Placental pericyte (primary cell): ENCODE results near the gene BCAP31. TPM values are rescaled to one million over a fixed set of nuclear protein-coding genes. Genes with fewer than 3 reads are reported as not detected.

Experiments
- small RNA-seq: library from RNA; depleted of rRNA; stranded (forward); fragments of <200 nt; gene quantifications from one replicate; pipeline ENCODE3, GENCODE V24; 2012; ENCODE audit warnings: low replicate concordance
- total RNA-seq: library from RNA; depleted of rRNA; stranded (reverse); fragments of >200 nt; gene quantifications from 2 replicates; pipeline ENCODE4 v1.2.3, GENCODE V29; 2012

The BCAP31 gene
- 141 and 153 TPM in 2 replicates for total RNA-seq

GRCh38 chrX:153724252-153725038 lies at the start of gene BCAP31, which contains the start of gene ABCD1:
TSS of gene BCAP31 (minus strand) at chrX:153724387. CDS start at chrX:153723244, 1,143 bp downstream.
TSS of gene ABCD1 (plus strand) at chrX:153724856. CDS start at chrX:153725267, 411 bp downstream.

GRCh38 chrX:153763989-153764755 lies 40.0 kb upstream of the BCAP31 start, which contains the start of gene PLXNB3:
TSS of gene PLXNB3 (plus strand) at chrX:153764249. CDS start at chrX:153765536, 1,287 bp downstream.

GRCh38 chrX:153687121-153688039 lies 36.8 kb downstream of the BCAP31 start, which contains the start of gene SLC6A8:
TSS of gene SLC6A8 (plus strand) at chrX:153687926. CDS start at chrX:153688575, 649 bp downstream.

GRCh38 chrX:153673428-153674218 lies 50.6 kb downstream of the BCAP31 start, which contains the start of gene PNCK:
TSS of gene PNCK (minus strand) at chrX:153673813. CDS start at chrX:153673076, 737 bp downstream.

Small RNA genes lying within 50 kb of the gene (small RNA-seq; reads per million reads assigned to genes)
- not detected for gene RN7SL687P

Other genes starting within 250 kb of the BCAP31 start
- gene BGN, start 229.4 kb downstream of the BCAP31 start, total RNA-seq, result 3.3 and 23.3 TPM in 2 replicates
- not detected in 2 replicates for gene ATP2B3, start 206.7 kb downstream of the BCAP31 start, total RNA-seq
- 24.3 and 52.0 TPM in 2 replicates for gene CCNQ, start 125.2 kb downstream of the BCAP31 start, total RNA-seq
- under 0.01 and 0.14 TPM in 2 replicates for gene DUSP9, start 77.2 kb downstream of the BCAP31 start, total RNA-seq
- 0.22 TPM in 1 of 2 replicates, not detected in the other for gene PNCK, start 50.6 kb downstream of the BCAP31 start, total RNA-seq
- 10.0 and 16.4 TPM in 2 replicates for gene SLC6A8, start 36.5 kb downstream of the BCAP31 start, total RNA-seq
- 18.6 and 22.0 TPM in 2 replicates for gene ABCD1, start 469 bp upstream of the BCAP31 start, total RNA-seq
- 4.0 and 4.6 TPM in 2 replicates for gene PLXNB3, start 39.9 kb upstream of the BCAP31 start, total RNA-seq
- 0.44 and 1.7 TPM in 2 replicates for gene SRPK3, start 56.7 kb upstream of the BCAP31 start, total RNA-seq
- 64.6 and 81.2 TPM in 2 replicates for gene IDH3G, start 70.0 kb upstream of the BCAP31 start, total RNA-seq
- gene SSR4, start 70.3 kb upstream of the BCAP31 start, total RNA-seq, result 101 and 182 TPM in 2 replicates
- gene PDZD4, start 106.2 kb upstream of the BCAP31 start, total RNA-seq, result 0.14 TPM in 1 of 2 replicates, not detected in the other
- 0.88 and 18.2 TPM in 2 replicates for gene L1CAM, start 161.8 kb upstream of the BCAP31 start, total RNA-seq
- gene AVPR2, start 180.3 kb upstream of the BCAP31 start, total RNA-seq, result not detected in 2 replicates
- gene ARHGAP4, start 201.9 kb upstream of the BCAP31 start, total RNA-seq, result 1.1 and 2.9 TPM in 2 replicates
- 81.8 and 123 TPM in 2 replicates for gene NAA10, start 210.7 kb upstream of the BCAP31 start, total RNA-seq
- gene RENBP, start 220.3 kb upstream of the BCAP31 start, total RNA-seq, result 3.6 and 6.6 TPM in 2 replicates
- 31.7 and 51.8 TPM in 2 replicates for gene HCFC1, start 247.4 kb upstream of the BCAP31 start, total RNA-seq
- gene TMEM187, start 248.4 kb upstream of the BCAP31 start, total RNA-seq, result 5.9 and 8.0 TPM in 2 replicates